Measurements from ENCODE around the gene ANTXR2. TPM values are rescaled to one million over a fixed set of nuclear protein-coding genes. Genes with fewer than 3 reads are reported as not detected.
"Not testable (repeated sequence)": the region's sequence is repeated elsewhere in the genome, so short reads cannot be mapped to it uniquely, and the experiment has no call there.

ANTXR2 gene
- total RNA-seq (2014; rRNA removed; shearing (Covaris generic)): 72.7 and 78.9 TPM in 2 replicates
- polyA plus RNA-seq (2015; cell fraction: cytosol; rRNA removed): 83.7 and 99.4 TPM in 2 replicates
- polyA plus RNA-seq (2015; cell fraction: nucleus; rRNA removed): 170 and 174 TPM in 2 replicates

DNA sequence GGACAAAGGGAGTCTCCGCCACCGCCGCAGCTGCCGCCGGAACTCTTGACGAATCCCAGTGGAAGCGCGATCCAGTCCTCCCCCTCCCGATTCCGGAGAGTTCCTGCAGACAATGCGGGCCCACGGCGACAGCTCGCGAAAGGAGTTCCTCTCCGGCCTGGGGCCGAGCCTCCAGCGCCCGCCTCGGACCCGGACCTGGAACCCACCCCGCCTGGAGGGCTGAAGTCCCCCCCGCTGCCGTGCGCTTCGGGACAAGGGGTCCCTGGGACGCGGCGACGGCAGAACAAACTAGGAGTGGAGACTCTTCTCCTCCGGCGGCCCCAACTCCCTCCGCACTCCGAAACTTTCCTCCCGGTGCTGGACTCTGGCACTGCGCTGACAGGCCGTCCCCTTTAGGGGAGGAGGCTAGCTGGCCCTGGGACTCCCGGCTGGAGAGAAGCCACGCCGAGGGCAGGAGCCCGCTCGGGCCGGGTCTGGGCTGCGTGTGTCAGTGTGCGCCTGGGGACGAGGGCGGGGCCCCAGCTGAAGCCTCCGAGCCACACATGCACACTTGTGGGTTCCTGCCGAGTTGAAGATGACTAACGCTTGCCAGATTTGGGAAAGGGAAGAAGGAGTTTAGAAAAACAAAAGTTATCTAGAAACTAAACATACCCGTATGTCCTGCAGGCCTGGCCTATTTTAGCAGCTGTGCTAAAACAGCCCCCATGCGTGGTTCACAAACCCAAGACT, at the start of gene ANTXR2:
Gene ANTXR2, minus strand, starts transcription at position 486 of the 729 bp plus-strand sequence. CDS start 669 bp downstream, outside the sequence.
- peak; percentile 97 for DNase-seq (ENCODE audit: low read depth)

DNA sequence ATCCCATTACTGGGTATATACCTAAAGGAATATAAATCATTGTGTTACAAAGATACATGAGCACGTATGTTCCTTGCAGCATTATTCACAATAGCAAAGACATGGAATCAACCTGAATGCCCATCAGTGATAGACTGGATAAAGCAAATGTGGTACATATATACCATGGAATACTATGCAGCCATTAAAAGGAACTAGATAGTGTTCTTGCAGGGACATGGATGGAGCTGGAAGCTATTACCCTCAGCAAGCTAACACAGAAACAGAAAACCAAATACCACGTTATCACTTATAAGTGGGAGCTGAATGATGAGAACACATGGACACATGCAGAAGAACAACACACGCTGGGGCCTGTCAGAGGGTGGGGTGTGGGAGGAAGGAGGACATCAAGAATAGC, 48.8 kb upstream of the ANTXR2 start:
- DNase-seq (ENCODE audit: low read depth): not testable (repeated sequence)

DNA sequence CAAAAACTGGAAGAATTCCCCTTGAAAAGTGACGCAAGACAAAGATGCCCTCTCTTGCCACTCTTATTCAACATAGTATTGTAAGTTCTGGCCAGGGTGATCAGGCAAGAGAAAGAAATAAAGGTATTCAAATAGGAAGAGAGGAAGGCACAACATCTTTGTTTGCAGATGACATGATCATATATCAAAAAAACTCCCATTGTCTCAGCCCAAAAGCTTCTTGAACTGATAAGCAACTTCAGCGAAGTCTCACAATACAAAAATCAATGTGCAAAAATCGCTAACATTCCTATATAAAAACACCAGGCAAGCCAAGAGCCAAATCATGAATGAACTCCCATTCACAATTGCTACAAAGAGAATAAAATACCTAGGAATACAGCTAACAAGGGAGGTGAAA, 46.6 kb upstream of the ANTXR2 start:
- DNase-seq (ENCODE audit: low read depth): not testable (repeated sequence)

DNA sequence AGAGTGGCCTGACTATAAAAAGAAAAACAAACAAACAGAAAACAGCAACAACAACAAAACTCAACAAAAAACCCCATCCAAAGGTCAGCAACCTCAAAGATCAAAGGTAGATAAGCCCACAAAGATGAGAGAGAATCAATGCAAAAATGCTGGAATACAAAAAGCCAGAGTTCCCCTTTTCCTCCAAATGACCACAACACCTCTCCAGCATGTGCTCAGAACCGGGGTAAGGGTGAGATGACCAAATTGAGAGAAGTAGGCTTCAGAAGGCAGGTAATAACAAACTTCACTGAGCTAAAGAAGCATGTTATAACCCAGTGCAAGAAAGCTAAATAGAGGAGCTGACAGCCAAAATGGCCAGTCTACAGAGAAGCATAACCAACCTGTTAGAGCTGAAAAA, 43.5 kb upstream of the ANTXR2 start:
- DNase-seq (ENCODE audit: low read depth): no peak

DNA sequence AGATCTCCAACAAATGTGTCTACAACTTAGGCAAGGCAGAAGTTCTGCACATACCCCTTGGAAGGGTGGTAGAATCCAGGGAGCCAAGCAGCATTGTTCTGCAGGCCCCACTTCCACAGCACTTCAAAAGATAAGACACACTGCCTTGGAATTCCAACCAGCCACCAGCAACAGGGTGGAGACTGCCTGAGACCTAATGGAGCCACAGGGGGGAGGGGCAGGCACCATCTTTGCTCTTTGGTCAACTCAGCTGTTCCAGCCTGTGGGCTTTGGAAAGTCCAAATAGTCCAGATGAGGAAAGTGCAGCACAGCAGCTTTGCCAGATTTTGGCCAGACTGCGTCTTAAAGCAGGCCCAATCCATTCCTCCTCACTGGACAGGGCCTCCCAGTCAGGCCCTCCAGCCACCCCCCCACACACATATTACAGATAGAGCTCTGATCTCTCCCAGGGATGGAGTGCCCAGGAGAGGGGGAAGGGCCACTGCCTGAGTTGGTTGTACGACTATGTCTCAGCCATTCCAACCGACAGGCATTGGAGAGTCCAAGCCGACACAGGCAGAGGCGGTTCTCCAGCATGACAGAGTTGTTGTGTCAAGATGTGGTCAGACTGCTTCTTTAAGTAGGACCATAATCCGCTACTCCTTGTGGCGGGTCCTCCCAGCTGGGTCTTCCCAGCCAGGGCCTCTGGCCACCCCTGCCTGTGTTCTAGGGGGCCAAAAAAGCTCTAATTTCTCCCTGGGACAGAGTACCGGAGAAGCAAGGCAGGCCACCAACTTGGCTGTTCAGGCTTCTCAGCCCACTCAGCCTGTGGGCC, 42.5 kb upstream of the ANTXR2 start:
- DNase-seq (ENCODE audit: low read depth): peak; percentile 45

DNA sequence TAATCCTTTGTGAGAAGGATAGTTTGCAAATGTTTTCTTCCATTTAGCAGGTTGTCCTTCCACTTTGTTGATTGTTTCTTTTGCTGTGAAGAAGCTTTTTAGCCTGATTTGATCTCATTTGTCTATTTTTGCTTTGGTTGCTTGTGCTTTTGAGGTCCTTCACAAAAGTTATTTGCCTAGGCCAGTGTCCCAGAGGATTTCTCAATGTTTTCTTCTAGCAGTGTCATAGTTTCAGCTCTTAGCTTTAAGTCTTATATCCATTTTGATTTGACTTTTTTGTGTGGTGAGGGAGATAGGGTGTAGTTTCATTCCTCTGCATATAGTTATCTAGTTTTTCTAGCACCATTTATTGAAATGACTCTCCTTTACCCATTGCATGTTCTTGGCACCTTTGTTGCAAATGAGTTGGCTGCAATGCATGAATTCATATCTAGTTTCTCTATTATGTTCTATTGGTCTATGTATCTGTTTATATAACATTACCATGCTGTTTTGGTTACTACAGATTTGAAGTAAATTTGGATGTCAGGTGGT, 41.8 kb upstream of the ANTXR2 start:
- DNase-seq (ENCODE audit: low read depth): no peak

DNA sequence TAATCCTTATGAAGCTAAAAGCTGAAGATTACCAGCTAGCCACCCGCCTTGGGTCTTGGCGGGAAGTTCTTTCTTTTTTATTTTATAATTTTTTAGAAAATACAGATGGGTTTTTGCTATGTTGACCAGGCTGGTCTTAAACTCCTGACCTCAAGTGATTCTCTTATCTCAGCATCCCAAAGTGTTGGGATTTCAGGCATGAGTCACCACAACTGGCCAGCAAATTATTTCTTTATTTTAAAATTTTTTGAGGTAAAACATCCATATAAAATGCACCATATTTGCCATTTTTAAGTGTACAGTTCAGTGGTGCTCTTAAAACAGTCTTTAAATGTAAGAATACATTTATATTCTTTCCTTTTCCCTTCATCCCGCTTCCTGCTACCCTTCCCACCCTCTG, 40.6 kb upstream of the ANTXR2 start:
- DNase-seq (ENCODE audit: low read depth): no peak

DNA sequence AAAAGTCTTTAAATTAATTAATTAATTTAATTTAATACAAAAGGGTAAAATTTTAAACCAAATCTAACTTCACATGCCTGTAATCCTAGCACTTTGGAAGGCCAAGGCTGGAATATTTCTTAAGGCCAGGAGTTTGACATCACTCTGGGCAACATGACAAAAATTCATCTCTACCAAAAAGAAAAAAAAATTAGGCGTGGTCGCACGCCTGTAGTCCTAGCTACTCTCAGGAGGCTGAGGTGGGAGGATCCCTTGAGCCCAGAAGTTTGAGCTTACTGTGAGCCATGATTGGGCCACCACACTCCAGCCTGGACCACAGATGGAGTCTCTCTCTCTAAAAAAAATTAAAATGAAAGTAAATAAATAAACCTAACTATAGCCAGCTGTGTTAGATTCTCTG, 39.2 kb upstream of the ANTXR2 start:
- no peak for DNase-seq (ENCODE audit: low read depth)

DNA sequence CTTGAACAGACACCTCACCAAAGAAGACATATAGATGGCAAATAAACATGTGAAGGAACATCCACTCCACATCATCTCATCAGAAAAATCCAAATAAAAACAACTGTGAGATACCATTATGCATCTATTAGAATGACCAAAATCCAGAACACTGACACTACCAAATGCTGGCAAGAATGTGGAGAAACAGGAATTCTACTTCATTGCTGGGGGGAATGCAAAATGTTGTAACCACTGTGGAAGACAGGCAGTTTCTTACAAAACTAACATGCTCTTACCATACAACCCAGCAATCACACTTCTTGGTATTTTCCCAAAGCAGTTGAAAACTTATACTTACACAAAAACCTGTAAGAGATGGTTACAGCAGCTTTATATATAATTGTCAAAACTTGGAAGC, 38.2 kb upstream of the ANTXR2 start:
- no peak for DNase-seq (ENCODE audit: low read depth)

DNA sequence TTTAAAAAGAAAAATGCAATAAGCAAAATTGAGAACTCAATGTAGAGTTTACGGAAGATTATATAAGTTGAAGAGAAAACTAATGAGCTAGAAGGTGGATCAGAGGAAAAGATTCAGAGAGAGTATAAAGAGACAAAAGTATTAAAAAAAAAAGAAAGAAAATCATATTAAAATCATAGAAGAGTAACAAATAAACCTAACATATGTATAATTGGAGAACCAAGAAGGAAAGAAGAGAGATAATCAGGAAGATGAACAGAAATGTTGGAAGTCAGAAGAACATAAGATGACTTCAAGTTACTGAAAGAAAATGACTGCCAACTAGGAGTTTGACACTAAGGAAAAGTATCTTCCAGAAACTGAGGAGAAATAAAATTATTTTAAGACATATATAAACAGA, 34.3 kb upstream of the ANTXR2 start:
- no peak for DNase-seq (ENCODE audit: low read depth)

DNA sequence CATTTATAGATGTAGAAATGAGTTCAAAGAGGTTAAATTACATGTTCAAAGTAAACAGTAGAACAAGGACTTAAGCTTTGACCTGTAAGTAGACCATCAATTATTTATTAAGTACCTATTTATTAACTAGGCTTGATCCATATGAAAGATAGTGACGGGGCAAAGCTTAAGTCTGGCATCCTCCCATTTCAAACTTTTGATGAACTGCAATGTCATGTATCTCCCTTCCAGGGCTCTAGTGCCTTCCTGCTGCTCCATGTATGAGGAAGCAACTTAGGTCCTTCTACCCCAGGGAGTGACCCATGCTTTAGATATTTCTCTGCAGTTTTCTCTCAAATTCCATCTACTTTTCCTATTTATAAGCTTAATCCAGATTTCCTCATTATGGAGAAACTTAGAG, 31.9 kb upstream of the ANTXR2 start:
- no peak for DNase-seq (ENCODE audit: low read depth)

DNA sequence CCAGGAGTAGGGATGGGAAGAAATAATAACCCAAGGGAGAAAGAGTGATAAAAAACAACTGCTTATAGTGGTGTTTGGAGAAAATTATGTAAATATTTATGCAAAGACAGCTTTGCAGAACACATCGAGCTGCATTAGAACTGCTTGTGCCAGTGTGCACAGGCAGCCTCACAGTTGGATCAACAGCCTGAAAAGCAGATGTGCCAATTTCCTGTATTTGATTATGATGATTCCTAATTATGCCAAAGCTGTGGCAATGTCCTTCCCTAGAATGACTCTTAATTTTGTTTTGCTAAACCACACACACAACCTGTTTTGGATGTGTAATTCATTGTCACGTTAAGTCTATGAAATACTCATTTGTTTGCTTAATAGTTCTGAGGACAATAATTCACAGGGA, 30.6 kb upstream of the ANTXR2 start:
- no peak for DNase-seq (ENCODE audit: low read depth)

DNA sequence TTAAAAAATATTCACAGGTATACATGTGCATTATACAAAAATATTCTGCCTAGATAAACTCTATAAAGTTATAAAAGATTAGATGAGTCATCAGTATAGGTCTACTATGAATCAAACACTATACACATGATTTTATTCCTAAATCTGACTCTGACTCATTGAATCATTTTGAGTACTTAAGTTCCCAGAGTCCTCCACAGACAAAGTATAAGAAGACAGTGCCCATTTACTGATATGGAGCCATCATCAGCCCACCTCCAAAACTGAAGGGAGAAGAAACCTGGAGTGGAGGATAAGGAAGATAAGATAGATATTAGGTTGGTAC, 28.7 kb upstream of the ANTXR2 start:
- DNase-seq (ENCODE audit: low read depth): peak; percentile 53

DNA sequence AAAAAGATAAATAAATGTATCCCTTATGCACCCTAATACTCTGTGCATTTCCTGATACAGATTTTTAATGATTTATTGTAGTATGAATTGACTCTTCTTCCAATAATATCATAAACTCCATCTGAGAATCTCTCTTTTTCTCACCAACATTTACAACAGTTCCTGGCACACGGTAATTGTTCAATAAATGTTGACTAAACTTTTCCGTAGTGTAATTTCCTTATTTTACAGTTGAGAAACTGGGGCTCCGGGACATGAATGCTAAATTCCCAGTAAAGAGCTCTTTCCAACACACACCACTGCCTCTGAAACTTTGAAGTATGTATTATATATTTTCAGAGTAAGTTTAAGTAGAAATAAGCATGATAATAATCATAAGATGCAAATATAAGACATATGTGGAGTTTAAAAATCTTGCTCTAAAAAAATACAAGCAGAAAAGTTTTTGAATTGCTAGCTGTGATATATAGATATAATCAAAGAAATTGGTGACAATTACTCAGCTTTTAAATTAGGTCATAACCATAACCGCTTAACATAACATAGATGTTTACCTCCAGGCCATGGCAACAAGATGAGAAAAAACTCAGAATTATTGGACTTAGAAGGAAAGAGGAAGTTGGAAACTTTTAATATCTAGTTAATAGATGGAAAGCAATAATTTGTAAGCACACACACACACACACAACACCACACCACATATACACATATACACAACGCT, 28.2 kb upstream of the ANTXR2 start:
- no peak for DNase-seq (ENCODE audit: low read depth)

DNA sequence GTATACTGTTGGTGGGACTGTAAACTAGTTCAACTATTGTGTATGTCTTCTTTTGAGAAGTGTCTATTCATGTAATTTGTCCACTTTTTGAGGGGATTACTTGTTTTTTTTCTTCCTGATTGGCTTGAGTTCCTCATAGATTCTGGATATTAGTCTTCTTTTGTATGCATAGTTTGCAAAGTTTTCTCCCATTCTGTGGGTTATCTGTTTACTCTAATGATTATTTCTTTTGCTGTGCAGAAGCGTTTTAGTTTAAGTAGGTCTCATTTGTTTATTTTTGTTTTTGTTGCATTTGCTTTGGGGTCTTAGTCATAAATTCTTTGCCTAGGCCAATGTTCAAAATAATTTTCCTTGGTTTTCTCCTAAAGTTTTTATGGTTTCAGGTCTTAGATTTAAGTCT, 26.6 kb upstream of the ANTXR2 start:
- DNase-seq (ENCODE audit: low read depth): no peak

DNA sequence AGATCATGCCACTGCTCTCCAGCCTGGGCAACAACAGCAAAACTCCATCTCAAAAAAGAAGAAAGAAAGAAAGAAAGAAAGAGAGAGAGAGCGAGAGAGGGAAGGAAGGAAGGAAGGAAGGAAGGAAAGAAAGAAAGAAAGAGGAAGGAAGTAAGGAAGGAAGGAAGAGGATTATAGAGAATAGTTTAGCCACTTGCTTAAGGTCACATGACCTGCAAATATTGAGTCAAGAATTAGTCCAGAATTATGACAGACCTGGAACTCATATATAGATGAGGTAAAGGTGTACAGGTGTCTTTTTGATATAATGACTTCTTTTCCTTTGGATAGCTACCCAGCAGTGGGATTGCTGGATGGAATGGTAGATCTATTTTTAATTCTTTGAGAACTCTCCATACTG, 25.6 kb upstream of the ANTXR2 start:
- no peak for DNase-seq (ENCODE audit: low read depth)

DNA sequence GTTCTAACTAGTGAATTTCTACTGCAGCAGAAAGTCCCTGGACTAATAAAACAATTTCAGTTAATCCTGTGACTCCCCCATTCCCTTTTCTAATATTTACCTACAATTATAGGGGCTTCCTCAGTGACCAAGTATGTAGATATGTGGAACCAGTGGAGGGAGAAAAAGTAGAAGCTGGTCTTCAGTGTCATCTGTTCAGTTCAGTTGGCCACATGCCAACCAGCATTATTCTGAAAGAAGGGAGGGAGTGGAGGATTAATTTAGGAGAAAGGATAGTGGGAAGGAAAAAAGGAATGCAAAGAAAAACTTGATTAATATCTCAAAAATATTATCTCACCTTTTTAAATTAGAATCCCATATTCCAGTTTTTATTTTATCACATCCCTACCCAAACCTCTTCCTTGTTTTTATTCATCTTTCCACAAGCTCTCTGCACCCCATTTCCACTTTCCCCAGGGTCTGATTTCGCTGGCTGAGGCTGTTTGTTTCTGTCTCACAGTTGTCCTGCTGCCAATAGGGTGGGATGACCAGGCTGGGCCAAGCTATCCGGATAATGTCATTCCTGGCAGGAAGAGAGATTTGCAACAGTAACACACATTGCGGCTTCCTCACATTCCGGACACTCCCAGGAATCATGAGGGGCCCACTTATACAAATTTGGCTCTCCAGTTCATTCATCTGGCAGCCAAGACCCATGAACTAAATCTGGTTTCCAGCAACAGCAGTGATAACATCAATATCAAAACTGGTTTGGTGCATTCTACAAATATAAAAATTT, 24.6 kb upstream of the ANTXR2 start:
- DNase-seq (ENCODE audit: low read depth): peak; percentile 79

DNA sequence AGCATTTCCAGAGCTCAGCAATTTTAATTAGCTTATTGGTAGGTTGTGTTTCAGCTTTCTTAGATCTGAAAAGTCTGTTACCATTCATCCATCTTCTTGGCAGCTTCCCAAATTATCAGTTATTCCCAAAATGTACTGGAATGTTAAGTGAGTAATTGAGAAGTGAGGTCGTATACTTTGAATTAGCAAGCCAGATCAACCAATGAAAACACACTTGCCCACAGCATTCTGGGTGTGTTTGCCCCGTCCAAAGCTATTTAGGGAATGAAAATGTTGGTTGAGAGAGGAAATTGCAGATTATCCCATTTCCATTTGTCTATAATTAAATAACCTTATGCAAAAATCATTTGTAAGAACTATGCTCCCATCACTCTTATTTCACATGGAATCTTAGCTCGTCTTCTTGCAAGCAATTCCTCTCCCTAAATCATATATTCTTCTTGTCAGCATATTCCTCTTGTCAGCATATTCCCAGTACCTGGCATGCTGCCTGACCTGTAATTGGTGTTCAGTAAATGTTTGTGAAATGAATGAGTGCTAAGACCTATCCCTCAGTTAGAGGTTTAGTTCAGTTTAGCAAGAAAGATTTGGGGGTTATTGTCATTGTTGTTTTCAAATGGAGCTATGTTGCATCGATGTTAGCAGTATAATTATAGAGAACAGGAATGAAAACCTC, 23.3 kb upstream of the ANTXR2 start:
- no peak for DNase-seq (ENCODE audit: low read depth)

DNA sequence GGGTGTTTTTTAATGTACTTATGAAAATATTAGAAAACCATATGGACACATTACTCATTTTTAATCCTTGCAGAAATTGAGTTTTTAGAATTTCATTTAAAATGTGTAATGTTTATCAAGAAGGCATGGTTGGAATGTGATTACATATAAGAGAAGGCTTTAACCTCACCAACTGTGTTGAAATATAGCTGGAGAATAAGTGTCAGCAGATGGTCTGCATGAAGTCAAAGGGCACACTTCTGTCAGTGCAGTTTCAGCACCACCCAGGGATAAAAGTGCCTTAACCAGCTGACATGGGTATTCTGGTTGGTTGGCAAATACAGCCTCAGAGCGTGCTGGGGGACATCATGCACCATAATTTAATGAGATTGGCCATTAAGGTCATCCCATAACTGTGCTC, 21.2 kb upstream of the ANTXR2 start:
- no peak for DNase-seq (ENCODE audit: low read depth)

DNA sequence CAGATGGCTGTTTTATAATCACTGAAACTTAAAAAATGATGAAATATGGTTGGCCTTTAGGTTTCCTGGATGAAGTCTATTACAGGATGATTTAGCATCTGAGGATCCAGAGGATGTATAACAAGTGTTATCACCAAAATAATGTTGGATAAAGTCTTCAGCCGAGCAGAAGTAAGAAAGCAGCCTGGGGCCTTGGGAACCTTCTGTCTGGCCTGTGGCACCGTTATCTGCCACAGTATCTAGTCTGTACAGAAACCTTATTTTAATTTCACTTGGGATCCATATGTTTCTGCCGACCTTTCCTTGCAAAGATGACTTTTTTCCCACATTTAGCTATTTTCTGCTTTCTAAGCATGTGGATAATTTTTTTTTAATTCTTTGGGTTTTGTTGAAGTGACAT, 20.5 kb upstream of the ANTXR2 start:
- no peak for DNase-seq (ENCODE audit: low read depth)

Measured in HT1080 (cell line).